GM23338 (cell line): ENCODE data around the gene POLR1A.

Experiments used
- CREB1 ChIP-seq: fragments of 250-450 bp; sonication (Bioruptor Pico); IDR thresholded peaks from 2 replicates; pipeline ENCODE4 v1.5.0; 2020; ENCODE audit warnings: low read depth, mild to moderate bottlenecking, moderate library complexity
- CTCF ChIP-seq, 2 experiments: fragments of 200-600 bp in 1 of 2; sonication (generic) in 1 of 2; conservative IDR thresholded peaks; 2 replicates each; pipeline versions ENCODE4 v1.5.1 to v1.6.1; 2016 to 2017; ENCODE audit warnings: antibody characterized with exemption in 2 of 2, low read depth in 2 of 2, mild to moderate bottlenecking in 2 of 2, moderate library complexity in 1 of 2
- EZH2 ChIP-seq: fragments of 200-600 bp; sonication (generic); IDR thresholded peaks from one replicate; pipeline ENCODE4 v1.8.0; 2017; ENCODE audit warnings: antibody characterized with exemption, mild to moderate bottlenecking, low read depth; ENCODE audit not compliant: unreplicated experiment
- EZH2phosphoT487 ChIP-seq: fragments of 200-600 bp; sonication (generic); IDR thresholded peaks from one replicate; pipeline ENCODE4 v1.8.1; 2018; ENCODE audit warnings: antibody characterized with exemption; ENCODE audit not compliant: unreplicated experiment
- JUNB ChIP-seq: IDR thresholded peaks from one replicate; pipeline ENCODE4 v1.6.1; 2016; ENCODE audit warnings: antibody characterized with exemption; ENCODE audit not compliant: unreplicated experiment
- NANOG ChIP-seq: IDR thresholded peaks from 2 replicates; pipeline ENCODE4 v1.6.1; 2016; ENCODE audit warnings: antibody characterized with exemption, borderline replicate concordance
- POLR2AphosphoS5 ChIP-seq: IDR thresholded peaks from 2 replicates; pipeline ENCODE4 v1.6.1; 2016; ENCODE audit warnings: antibody characterized with exemption, low read depth
- REST ChIP-seq: IDR thresholded peaks from one replicate; pipeline ENCODE4 v1.6.1; 2018; ENCODE audit warnings: antibody characterized with exemption; ENCODE audit not compliant: unreplicated experiment
- STAT1 ChIP-seq: IDR thresholded peaks from one replicate; pipeline ENCODE4 v1.6.1; 2016; ENCODE audit warnings: antibody characterized with exemption; ENCODE audit not compliant: unreplicated experiment
- ZNF114 ChIP-seq: fragments of 250-450 bp; sonication (Bioruptor Pico); IDR thresholded peaks from 2 replicates; pipeline ENCODE4 v1.5.0; 2020; ENCODE audit warnings: mild to moderate bottlenecking, moderate library complexity
- ZNF331 ChIP-seq: fragments of 250-450 bp; sonication (Bioruptor Pico); IDR thresholded peaks from 2 replicates; pipeline ENCODE4 v1.5.0; 2020; ENCODE audit warnings: low read depth, mild to moderate bottlenecking, moderate library complexity
- TF ChIP-seq, protein P1 (sequence below): IDR thresholded peaks from 2 replicates; pipeline ENCODE4 v1.6.1; 2016; ENCODE audit warnings: antibody characterized with exemption

GRCh38 chr2:86123328-86123925 is 17.7 kb upstream of the POLR1A start:
- TF ChIP-seq CTCF (conservative IDR thresholded peaks at IDR 0.05; ENCODE audit: low read depth in 2 of 2) (no peak), POLR2AphosphoS5 (no peak), EZH2phosphoT487 (no peak), EZH2 (no peak), JUNB (no peak), CREB1 (CRISPR knock-in tag) (no peak), REST (no peak), NANOG (no peak), ZNF114 (CRISPR knock-in tag) (no peak), STAT1 (no peak), ZNF331 (CRISPR knock-in tag) (no peak)
- TF ChIP-seq, protein P1, sequence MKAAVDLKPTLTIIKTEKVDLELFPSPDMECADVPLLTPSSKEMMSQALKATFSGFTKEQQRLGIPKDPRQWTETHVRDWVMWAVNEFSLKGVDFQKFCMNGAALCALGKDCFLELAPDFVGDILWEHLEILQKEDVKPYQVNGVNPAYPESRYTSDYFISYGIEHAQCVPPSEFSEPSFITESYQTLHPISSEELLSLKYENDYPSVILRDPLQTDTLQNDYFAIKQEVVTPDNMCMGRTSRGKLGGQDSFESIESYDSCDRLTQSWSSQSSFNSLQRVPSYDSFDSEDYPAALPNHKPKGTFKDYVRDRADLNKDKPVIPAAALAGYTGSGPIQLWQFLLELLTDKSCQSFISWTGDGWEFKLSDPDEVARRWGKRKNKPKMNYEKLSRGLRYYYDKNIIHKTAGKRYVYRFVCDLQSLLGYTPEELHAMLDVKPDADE: no peak
